GM04503 (cell line): ENCODE data around the gene TMCC3.
"Not testable (repeated sequence)": the region's sequence is repeated elsewhere in the genome, so short reads cannot be mapped to it uniquely, and the experiment has no call there.

Experiments
- DNase-seq: peaks from one replicate; pipeline ENCODE4 v3.0.0-alpha.2; 2012; ENCODE audit warnings: low read depth

TMCC3 gene

GRCh38 chr12:94601307-94601706 is 49.0 kb downstream of the TMCC3 start:
- DNase-seq = not testable (repeated sequence)

- DNase-seq = no peak
These were observed 51.2 kb downstream of the TMCC3 start for GRCh38 chr12:94599189-94599588.

- DNase-seq = no peak
These were observed 53.1 kb downstream of the TMCC3 start for GRCh38 chr12:94597268-94597667.

GRCh38 chr12:94596596-94596995 is 53.8 kb downstream of the TMCC3 start:
- DNase-seq = no peak

- no peak for DNase-seq
These were observed 55.2 kb downstream of the TMCC3 start for GRCh38 chr12:94595152-94595551.

- DNase-seq = no peak
These were observed 55.9 kb downstream of the TMCC3 start for GRCh38 chr12:94594443-94594825.

GRCh38 chr12:94593822-94594442 is 56.4 kb downstream of the TMCC3 start:
- no peak for DNase-seq

GRCh38 chr12:94592723-94593122 is 57.6 kb downstream of the TMCC3 start:
- DNase-seq = not testable (repeated sequence)

GRCh38 chr12:94592080-94592479 is 58.3 kb downstream of the TMCC3 start:
- no peak for DNase-seq

GRCh38 chr12:94590428-94590827 is 59.9 kb downstream of the TMCC3 start:
- DNase-seq = no peak

GRCh38 chr12:94589591-94590001 is 60.8 kb downstream of the TMCC3 start:
- DNase-seq = no peak

GRCh38 chr12:94588346-94588745 is 62.0 kb downstream of the TMCC3 start:
- no peak for DNase-seq

- DNase-seq = no peak
These were observed 62.8 kb downstream of the TMCC3 start for GRCh38 chr12:94587266-94588241.

- DNase-seq = no peak
These were observed 63.6 kb downstream of the TMCC3 start for GRCh38 chr12:94586589-94587259.

- DNase-seq = no peak
These were observed 64.7 kb downstream of the TMCC3 start for GRCh38 chr12:94585626-94586025.

- DNase-seq = no peak
These were observed 66.0 kb downstream of the TMCC3 start for GRCh38 chr12:94584377-94584776.

- no peak for DNase-seq
These were observed 67.8 kb downstream of the TMCC3 start for GRCh38 chr12:94582591-94582990.

GRCh38 chr12:94575645-94576403 is 74.5 kb downstream of the TMCC3 start:
- no peak for DNase-seq

GRCh38 chr12:94575024-94575423 is 75.3 kb downstream of the TMCC3 start:
- no peak for DNase-seq

GRCh38 chr12:94571556-94571955 is 78.8 kb downstream of the TMCC3 start:
- DNase-seq = no peak

- DNase-seq = no peak
These were observed 80.2 kb downstream of the TMCC3 start for GRCh38 chr12:94570161-94570560.

- DNase-seq = no peak
These were observed 82.6 kb downstream of the TMCC3 start for GRCh38 chr12:94567761-94568160.
